BJ (cell line): ENCODE results near the gene ALDH3A2. TPM values are rescaled to one million over a fixed set of nuclear protein-coding genes. Genes with fewer than 3 reads are reported as not detected.

Experiments used
- CTCF ChIA-PET: fragments of 350-600 bp; formaldehyde crosslinking; extraction: SDS; loops from one replicate; lab custom pipeline; 2021; ENCODE audit warnings: antibody characterized with exemption, inconsistent platforms; lab: Yijun Ruan, JAX
- POLR2A ChIA-PET: fragments of 300-600 bp; sonication (Branson Sonifier 250); formaldehyde crosslinking; extraction: SDS; loops from one replicate; lab custom pipeline; 2021; ENCODE audit warnings: antibody characterized with exemption; lab: Charles Lee
- DNase-seq: peaks from one replicate; pipeline ENCODE4 v3.0.0-alpha.2; 2011; ENCODE audit warnings: low read depth
- H3K27me3 ChIP-seq: 2 replicates; pipeline ENCODE4 v1.6.0; 2011; ENCODE audit warnings: low read length; ENCODE audit not compliant: control insufficient read depth, insufficient read depth
- H3K36me3 ChIP-seq: 2 replicates; pipeline ENCODE4 v1.5.1; 2011; ENCODE audit warnings: low read length; ENCODE audit not compliant: control insufficient read depth, insufficient read depth
- H3K4me3 ChIP-seq: 2 replicates; pipeline ENCODE4 v1.5.1; 2011; ENCODE audit warnings: low read depth, mild to moderate bottlenecking, control low read depth, low read length
- CTCF ChIP-seq: IDR thresholded peaks from 2 replicates; pipeline ENCODE4 v1.5.1; 2011; ENCODE audit warnings: low read depth, mild to moderate bottlenecking, control low read depth, inconsistent platforms, low read length, moderate library complexity; ENCODE audit not compliant: insufficient read depth
- polyA plus RNA-seq: library from polyadenylated mRNA; depleted of rRNA; stranded (reverse); fragments of >200 nt; gene quantifications from 2 replicates; pipeline ENCODE4 v1.2.3, GENCODE V29; 2011

The ALDH3A2 gene
- polyA plus RNA-seq, 1 experiment, result 10.2 TPM

DNA sequence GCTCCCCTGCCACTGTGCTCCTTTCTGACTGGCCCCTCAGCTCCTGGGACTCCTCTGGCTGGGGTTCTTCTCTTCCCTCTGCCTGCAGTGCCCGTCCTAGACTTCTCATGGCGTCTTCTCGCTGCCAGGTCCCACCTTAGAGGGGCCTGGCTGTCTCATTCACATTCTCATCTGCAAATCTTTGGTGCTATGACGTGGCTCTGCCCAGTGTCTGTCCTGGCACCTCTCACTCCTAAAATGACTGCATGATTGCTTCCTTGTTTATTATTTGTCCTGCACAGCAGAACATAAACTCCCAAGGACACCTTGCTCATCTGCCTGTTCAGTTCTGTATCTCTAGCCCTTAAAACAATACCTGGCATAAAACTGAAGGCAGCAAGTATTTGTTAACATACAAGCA is 18.5 kb upstream of the ALDH3A2 start:
- peaks cover under 1% of the 10 kb centered on the region; the same call in 1 of the 2 replicates for H3K27me3 ChIP-seq
- DNase-seq, result no peak
- no peaks in the 10 kb centered on the region for H3K36me3 ChIP-seq
- TF ChIP-seq CTCF, result no peak
- CTCF ChIA-PET, result no interaction called here
- POLR2A ChIA-PET, result no interaction called here
- H3K4me3 ChIP-seq, result no peak overlapping the region

GRCh38 chr17:19630661-19631060 is 17.9 kb upstream of the ALDH3A2 start:
- TF ChIP-seq CTCF, result no peak
- no peak for DNase-seq
- ChIA-PET POLR2A (no interaction called here), CTCF (no interaction called here)
- Histone ChIP-seq H3K27me3 (no peaks in the 10 kb centered on the region; the same call in 1 of the 2 replicates), H3K36me3 (no peaks in the 10 kb centered on the region), H3K4me3 (no peak overlapping the region)

DNA sequence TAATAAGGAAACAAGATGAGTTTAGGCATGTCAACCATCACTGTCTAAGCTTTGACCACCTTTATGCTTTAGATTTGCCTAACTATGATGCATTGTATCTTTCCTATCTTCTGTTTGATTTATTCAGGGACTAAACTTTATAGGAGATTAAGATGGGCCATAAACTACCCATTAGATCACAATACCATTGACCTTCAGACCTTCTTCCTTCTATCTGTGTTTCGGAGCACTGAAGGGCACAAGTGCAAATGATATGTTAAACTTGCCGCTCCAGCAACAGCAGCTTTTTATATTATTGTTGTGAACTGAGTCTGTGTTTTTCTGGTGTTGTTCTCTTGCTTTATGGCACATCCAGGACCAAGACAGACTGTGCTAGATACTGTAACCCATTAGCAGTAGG is 16.6 kb upstream of the ALDH3A2 start:
- Histone ChIP-seq H3K27me3 (no peaks in the 10 kb centered on the region; the same call in 1 of the 2 replicates), H3K36me3 (no peaks in the 10 kb centered on the region), H3K4me3 (no peak overlapping the region)
- CTCF ChIA-PET, result no interaction called here
- POLR2A ChIA-PET, result no interaction called here
- TF ChIP-seq CTCF, result no peak
- no peak for DNase-seq

DNA sequence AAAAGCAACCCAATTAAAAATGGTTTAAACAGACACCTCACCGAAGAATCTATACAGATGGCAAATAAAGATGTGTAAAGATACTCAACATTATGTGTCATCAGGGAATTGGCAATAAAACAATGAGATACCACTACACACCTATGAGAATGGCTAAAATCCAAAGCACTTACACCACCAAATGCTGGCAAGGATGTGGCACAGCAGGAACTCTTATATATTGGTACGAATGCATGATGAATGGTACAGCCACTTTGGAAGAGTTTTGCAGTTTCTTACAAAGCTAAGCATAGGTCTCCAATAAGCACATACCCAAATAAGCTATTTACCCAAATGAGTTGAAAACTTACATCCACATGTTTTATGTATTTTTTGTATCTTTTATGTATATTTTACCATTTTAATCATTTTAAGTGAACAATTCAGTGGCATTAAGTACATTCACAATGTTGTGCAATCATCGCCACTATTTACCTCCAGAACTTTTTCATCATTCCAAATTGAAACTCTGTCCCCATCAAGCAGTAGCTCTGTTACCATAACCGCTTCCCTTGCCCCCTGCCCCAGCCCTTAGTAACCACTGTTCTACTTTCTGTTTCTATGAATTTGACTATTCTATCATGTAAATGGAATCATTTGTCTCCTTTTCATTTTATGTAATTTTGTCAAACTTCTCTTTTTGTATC is 6.7 kb upstream of the ALDH3A2 start:
- no peak for TF ChIP-seq CTCF
- ChIA-PET POLR2A (no interaction called here), CTCF (interaction anchor here (0.7 to 1.0 kb wide), 2 partner anchors 10 to 50 kb away, joined by 3 read pairs; no protein-coding TSS in a partner anchor)

GRCh38 chr17:19642373-19642893 is 6.1 kb upstream of the ALDH3A2 start:
- ChIA-PET CTCF (interaction anchor here (0.7 to 1.0 kb wide), 2 partner anchors 10 to 50 kb away, joined by 3 read pairs; no protein-coding TSS in a partner anchor), POLR2A (interaction anchor here (0.6 kb wide), 1 partner anchor 265 kb away, joined by 4 read pairs; no protein-coding TSS in a partner anchor)
- no peak overlapping the region for H3K4me3 ChIP-seq
- no peaks in the 10 kb centered on the region for H3K36me3 ChIP-seq
- TF ChIP-seq CTCF, result no peak
- no peaks in the 10 kb centered on the region; the same call in none of the 2 replicates for H3K27me3 ChIP-seq
- no peak for DNase-seq

More for the DNA sequence above, 6.7 kb upstream of the ALDH3A2 start:
- Histone ChIP-seq H3K36me3 (no peaks in the 10 kb centered on the region), H3K27me3 (no peaks in the 10 kb centered on the region; the same call in none of the 2 replicates), H3K4me3 (no peak overlapping the region)
- DNase-seq, result no peak
